ENCODE measurements around the gene EEF1A2.

GRCh38 chr20:63505281-63505680, 6.4 kb upstream of the EEF1A2 start:
- no peak for TF ChIP-seq CTCF (IDR thresholded peaks at IDR 0.05)
- TF ChIP-seq POLR2A (IDR thresholded peaks at IDR 0.05) = no peak
